IMR-90 (cell line): ENCODE measurements around the gene GALNT17. TPM values are rescaled to one million over a fixed set of nuclear protein-coding genes. Genes with fewer than 3 reads are reported as not detected.

Experiments
- ATAC-seq: fragments of 200-7000 bp; cut with Tn5 transposase; 2 replicates; pipeline ENCODE4 v1.9.1; 2020; ENCODE audit warnings: low read depth, mild to moderate bottlenecking, moderate library complexity
- BruUV-seq: library from RNA; stranded (reverse); fragments of 400-500 nt; replicated peaks from 2 replicates; lab custom pipeline; 2021; lab: Mats Ljungman, UMichigan
- CTCF ChIA-PET: fragments of 300-600 bp; formaldehyde crosslinking; extraction: SDS; loops from one replicate; lab custom pipeline; 2021; ENCODE audit warnings: antibody characterized with exemption; lab: Yijun Ruan, JAX
- POLR2A ChIA-PET: fragments of 300-600 bp; sonication (Branson Sonifier 250); formaldehyde crosslinking; loops from one replicate; lab custom pipeline; 2022; ENCODE audit warnings: antibody characterized with exemption; ENCODE audit not compliant: unreplicated experiment; lab: Charles Lee
- DNase-seq: peaks from one replicate; pipeline ENCODE4 v3.0.0; 2013
- H2AFZ ChIP-seq: replicated peaks from 2 replicates; pipeline ENCODE3; 2013; ENCODE audit warnings: low read length, mild to moderate bottlenecking; ENCODE audit not compliant: poor library complexity
- H2AK5ac ChIP-seq: 2 replicates; pipeline ENCODE4 v1.6.1; 2013; ENCODE audit warnings: low read depth, low read length, inconsistent platforms
- H2AK9ac ChIP-seq: replicated peaks from 2 replicates; pipeline ENCODE3; 2013; ENCODE audit warnings: mild to moderate bottlenecking, low read depth, low read length, moderate library complexity; ENCODE audit not compliant: poor library complexity
- H2BK120ac ChIP-seq: 2 replicates; pipeline ENCODE4 v1.6.1; 2013; ENCODE audit warnings: low read depth, low read length, inconsistent platforms
- H2BK15ac ChIP-seq: 3 replicates; pipeline ENCODE4 v1.6.1; 2013; ENCODE audit warnings: low read depth, low read length, inconsistent platforms
- H2BK20ac ChIP-seq: 2 replicates; pipeline ENCODE4 v1.6.1; 2013; ENCODE audit warnings: low read depth, mild to moderate bottlenecking, inconsistent platforms, low read length, moderate library complexity
- H2BK5ac ChIP-seq: 2 replicates; pipeline ENCODE4 v1.6.1; 2013; ENCODE audit warnings: mild to moderate bottlenecking, low read depth, low read length, inconsistent platforms; ENCODE audit not compliant: poor library complexity, severe bottlenecking
- H3K14ac ChIP-seq: replicated peaks from 2 replicates; pipeline ENCODE4 v1.6.1; 2013; ENCODE audit warnings: low read depth, low read length, inconsistent platforms
- H3K18ac ChIP-seq: 2 replicates; pipeline ENCODE4 v1.6.1; 2013; ENCODE audit warnings: low read depth, low read length, control low read depth
- H3K23ac ChIP-seq: 2 replicates; pipeline ENCODE4 v1.6.1; 2013; ENCODE audit warnings: low read depth, low read length, inconsistent platforms
- H3K27ac ChIP-seq: 2 replicates; pipeline ENCODE4 v1.5.1; 2013; ENCODE audit warnings: mild to moderate bottlenecking, control low read depth, low read length; ENCODE audit not compliant: insufficient read depth
- H3K27me3 ChIP-seq: 2 replicates; pipeline ENCODE4 v1.6.1; 2013; ENCODE audit warnings: low read length; ENCODE audit not compliant: control insufficient read depth, insufficient read depth
- H3K36me3 ChIP-seq: 2 replicates; pipeline ENCODE4 v1.6.1; 2013; ENCODE audit warnings: low read length, mixed read lengths; ENCODE audit not compliant: control insufficient read depth, insufficient read depth
- H3K4ac ChIP-seq: 2 replicates; pipeline ENCODE4 v1.6.1; 2013; ENCODE audit warnings: low read depth, low read length, inconsistent platforms
- H3K4me1 ChIP-seq: 2 replicates; pipeline ENCODE4 v1.6.1; 2013; ENCODE audit warnings: low read length, mixed read lengths; ENCODE audit not compliant: control insufficient read depth, insufficient read depth
- H3K4me2 ChIP-seq: 2 replicates; pipeline ENCODE4 v1.6.1; 2013; ENCODE audit warnings: low read depth, mild to moderate bottlenecking, control low read depth, low read length, moderate library complexity
- H3K4me3 ChIP-seq: 2 replicates; pipeline ENCODE4 v1.5.1; 2013; ENCODE audit warnings: low read depth, mild to moderate bottlenecking, control low read depth, low read length, moderate library complexity; ENCODE audit not compliant: insufficient read depth
- H3K56ac ChIP-seq: 2 replicates; pipeline ENCODE4 v1.6.1; 2013; ENCODE audit warnings: low read length, inconsistent platforms; ENCODE audit not compliant: insufficient read depth; ENCODE audit errors: extremely low read depth
- H3K79me1 ChIP-seq, 2 experiments: 2 replicates each; pipeline ENCODE4 v1.6.1; 2013; ENCODE audit warnings: low read length in 2 of 2, inconsistent platforms in 1 of 2, low read depth in 1 of 2
- H3K9ac ChIP-seq: 2 replicates; pipeline ENCODE4 v1.6.1; 2013; ENCODE audit warnings: low read depth, low read length, control low read depth
- H3K9me1 ChIP-seq: 2 replicates; pipeline ENCODE4 v1.6.1; 2013; ENCODE audit warnings: low read length, inconsistent platforms; ENCODE audit not compliant: insufficient read depth
- H3K9me3 ChIP-seq: 2 replicates; pipeline ENCODE4 v1.6.1; 2013; ENCODE audit warnings: low read length; ENCODE audit not compliant: control insufficient read depth, insufficient read depth
- H4K20me1 ChIP-seq: 2 replicates; pipeline ENCODE4 v1.6.1; 2013; ENCODE audit warnings: low read length, inconsistent platforms; ENCODE audit not compliant: insufficient read depth
- H4K5ac ChIP-seq: 2 replicates; pipeline ENCODE4 v1.6.1; 2013; ENCODE audit warnings: mild to moderate bottlenecking, low read depth, low read length, control low read depth
- H4K8ac ChIP-seq, 2 experiments: 2 replicates each; pipeline ENCODE4 v1.6.1; 2013; ENCODE audit warnings: low read depth in 2 of 2, low read length in 2 of 2, control low read depth in 1 of 2, inconsistent platforms in 1 of 2
- H4K91ac ChIP-seq: 2 replicates; pipeline ENCODE4 v1.6.1; 2013; ENCODE audit warnings: low read depth, low read length, inconsistent platforms; ENCODE audit not compliant: insufficient read depth
- CEBPB ChIP-seq: IDR thresholded peaks from 2 replicates; pipeline ENCODE4 v1.6.1; 2012; ENCODE audit warnings: low read depth, low read length, improper control_type of control experiment
- CHD1 ChIP-seq: IDR thresholded peaks from 2 replicates; pipeline ENCODE4 v1.6.1; 2012; ENCODE audit warnings: low read depth, low read length, improper control_type of control experiment
- MAFK ChIP-seq: IDR thresholded peaks from 2 replicates; pipeline ENCODE4 v1.6.1; 2012; ENCODE audit warnings: low read depth, low read length, improper control_type of control experiment
- MXI1 ChIP-seq: IDR thresholded peaks from 2 replicates; pipeline ENCODE4 v1.6.1; 2012; ENCODE audit warnings: low read depth, mild to moderate bottlenecking, low read length, moderate library complexity, borderline replicate concordance
- NFE2L2 ChIP-seq: fragments of 150-350 bp; IDR thresholded peaks from 2 replicates; pipeline ENCODE4 v1.6.1; 2016; ENCODE audit warnings: low read depth, mild to moderate bottlenecking, low read length
- POLR2A ChIP-seq: IDR thresholded peaks from 2 replicates; pipeline ENCODE4 v1.6.1; 2012; ENCODE audit warnings: mild to moderate bottlenecking, low read depth, low read length
- RAD21 ChIP-seq: IDR thresholded peaks from 2 replicates; pipeline ENCODE4 v1.6.1; 2012; ENCODE audit warnings: low read length, improper control_type of control experiment
- RCOR1 ChIP-seq: IDR thresholded peaks from 2 replicates; pipeline ENCODE4 v1.6.1; 2012; ENCODE audit warnings: mild to moderate bottlenecking, low read length, improper control_type of control experiment; ENCODE audit not compliant: insufficient replicate concordance
- RFX5 ChIP-seq: IDR thresholded peaks from 2 replicates; pipeline ENCODE4 v1.8.0; 2012; ENCODE audit warnings: low read depth, mild to moderate bottlenecking, low read length, moderate library complexity
- SMC3 ChIP-seq: fragments of 150-350 bp; IDR thresholded peaks from 2 replicates; pipeline ENCODE4 v1.6.1; 2016; ENCODE audit warnings: low read depth, mild to moderate bottlenecking, antibody characterized with exemption, low read length, moderate library complexity
- WGBS, 2 experiments: methylation state at CpG; one replicate each; pipeline versions ENCODE4 v1.1.5 to v1.1.7; 2013; ENCODE audit warnings: missing lambda C conversion rate in 2 of 2; ENCODE audit not compliant: insufficient read length in 1 of 2; ENCODE audit errors: extremely low coverage in 2 of 2; 5-methylcytosine and 5-hydroxymethylcytosine counted together
- dilution Hi-C: fragments of 300-500 bp; cut with HindIII; formaldehyde crosslinking; loops from one replicate; pipeline ENCODE4 v1.14.3; 2018; ENCODE audit warnings: low sequenced_read_pairs; ENCODE audit not compliant: unreplicated experiment
- in situ Hi-C: fragments of 300-500 bp; cut with MboI; formaldehyde crosslinking; loops from 3 replicates; pipeline ENCODE4 v1.14.3; 2019; ENCODE audit warnings: low sequenced_read_pairs, inconsistent platforms, mixed read lengths
- intact Hi-C: fragments of 100-400 bp; cut with micrococcal nuclease; formaldehyde crosslinking; loops from 2 replicates; pipeline ENCODE4 v1.10.0; 2022
- polyA plus RNA-seq, 3 experiments: library from polyadenylated mRNA; depleted of rRNA; stranded (reverse); fragments of >200 nt; gene quantifications; 2 replicates each; pipeline ENCODE4 v1.2.3, GENCODE V29; 2012; ENCODE audit warnings: low replicate concordance in 1 of 3
- total RNA-seq: library from RNA; depleted of rRNA; stranded (reverse); fragments of >200 nt; gene quantifications from 2 replicates; pipeline ENCODE4 v1.2.3, GENCODE V29; 2012
- TF ChIP-seq, protein P1 (sequence below): fragments of 150-350 bp; IDR thresholded peaks from 2 replicates; pipeline ENCODE4 v1.6.1; 2017; ENCODE audit warnings: mild to moderate bottlenecking, antibody characterized with exemption, low read length, low read depth
- TF ChIP-seq, protein P2 (sequence below): fragments of 150-350 bp; IDR thresholded peaks from 2 replicates; pipeline ENCODE4 v1.6.1; 2016; ENCODE audit warnings: low read depth, mild to moderate bottlenecking, low read length, moderate library complexity, borderline replicate concordance

The GALNT17 gene
- total and polyA plus RNA-seq, 2 of the 4 experiments (the other 2 are of a cell fraction) = not detected

DNA sequence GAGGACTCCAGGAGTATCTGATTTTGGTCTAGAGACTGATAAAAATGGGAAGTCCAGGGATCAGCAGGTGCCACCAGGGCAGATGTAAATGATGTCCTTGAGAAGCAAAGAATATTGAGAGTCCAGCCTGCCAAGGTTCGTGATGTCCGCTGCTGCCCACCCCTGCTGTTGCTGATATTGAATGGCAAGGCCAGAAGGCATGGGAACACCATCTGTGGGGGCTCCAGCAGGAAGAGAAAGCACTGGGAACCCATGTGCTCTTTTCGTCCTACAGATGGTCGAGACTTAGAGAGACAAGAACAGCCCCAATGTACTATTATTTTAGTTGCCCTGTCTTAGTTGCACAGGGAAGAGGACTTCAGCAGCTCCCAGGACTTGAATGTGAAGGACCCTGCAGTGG is 363.9 kb downstream of the GALNT17 start:
- H2BK5ac ChIP-seq = no peak overlapping the region
- CTCF ChIA-PET = no interaction called here
- no peak overlapping the region for H2AK5ac ChIP-seq
- in situ Hi-C loops = no loop called here
- no peak overlapping the region for H2BK20ac ChIP-seq
- ATAC-seq (no peak), DNase-seq (no peak)
- no peak overlapping the region for H3K9ac ChIP-seq
- peaks cover 29% of the 10 kb centered on the region; the same call in 1 of the 2 replicates for H3K9me3 ChIP-seq
- no peak overlapping the region for H3K14ac ChIP-seq
- H3K4me1 ChIP-seq = no peaks in the 10 kb centered on the region
- H3K9me1 ChIP-seq = no peaks in the 10 kb centered on the region
- H3K23ac ChIP-seq = no peak overlapping the region
- POLR2A ChIA-PET = no interaction called here
- no peak overlapping the region for H4K8ac ChIP-seq
- no peak overlapping the region for H3K4ac ChIP-seq
- no peak overlapping the region for H4K5ac ChIP-seq
- H3K27ac ChIP-seq = no peak overlapping the region
- no TSS peak for BruUV-seq
- H3K4me2 ChIP-seq = no peak overlapping the region
- intact Hi-C loops = no loop called here
- no CpG with 5 or more reads among the region's 4 CpGs for WGBS, 2 experiments
- H3K4me3 ChIP-seq = no peak overlapping the region
- H3K79me1 ChIP-seq = no peaks in the 10 kb centered on the region
- no peak overlapping the region for H3K56ac ChIP-seq
- no peak overlapping the region for H4K91ac ChIP-seq
- H3K36me3 ChIP-seq = no peaks in the 10 kb centered on the region
- no peak overlapping the region for H2BK120ac ChIP-seq
- no peaks in the 10 kb centered on the region for H3K27me3 ChIP-seq
- H3K18ac ChIP-seq = no peak overlapping the region
- H2BK15ac ChIP-seq = no peak overlapping the region
- no peak overlapping the region for H2AFZ ChIP-seq
- H4K20me1 ChIP-seq = no peaks in the 10 kb centered on the region
- TF ChIP-seq POLR2A = no peak
- TF ChIP-seq CHD1 = no peak
- no peak for TF ChIP-seq RCOR1
- TF ChIP-seq MAFK = no peak
- TF ChIP-seq, protein P1, sequence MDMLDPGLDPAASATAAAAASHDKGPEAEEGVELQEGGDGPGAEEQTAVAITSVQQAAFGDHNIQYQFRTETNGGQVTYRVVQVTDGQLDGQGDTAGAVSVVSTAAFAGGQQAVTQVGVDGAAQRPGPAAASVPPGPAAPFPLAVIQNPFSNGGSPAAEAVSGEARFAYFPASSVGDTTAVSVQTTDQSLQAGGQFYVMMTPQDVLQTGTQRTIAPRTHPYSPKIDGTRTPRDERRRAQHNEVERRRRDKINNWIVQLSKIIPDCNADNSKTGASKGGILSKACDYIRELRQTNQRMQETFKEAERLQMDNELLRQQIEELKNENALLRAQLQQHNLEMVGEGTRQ = no peak
- TF ChIP-seq RAD21 = no peak
- TF ChIP-seq, protein P2, sequence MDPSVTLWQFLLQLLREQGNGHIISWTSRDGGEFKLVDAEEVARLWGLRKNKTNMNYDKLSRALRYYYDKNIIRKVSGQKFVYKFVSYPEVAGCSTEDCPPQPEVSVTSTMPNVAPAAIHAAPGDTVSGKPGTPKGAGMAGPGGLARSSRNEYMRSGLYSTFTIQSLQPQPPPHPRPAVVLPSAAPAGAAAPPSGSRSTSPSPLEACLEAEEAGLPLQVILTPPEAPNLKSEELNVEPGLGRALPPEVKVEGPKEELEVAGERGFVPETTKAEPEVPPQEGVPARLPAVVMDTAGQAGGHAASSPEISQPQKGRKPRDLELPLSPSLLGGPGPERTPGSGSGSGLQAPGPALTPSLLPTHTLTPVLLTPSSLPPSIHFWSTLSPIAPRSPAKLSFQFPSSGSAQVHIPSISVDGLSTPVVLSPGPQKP = no peak
- TF ChIP-seq SMC3 = no peak
- TF ChIP-seq NFE2L2 = no peak
- no peak for TF ChIP-seq CEBPB
- TF ChIP-seq MXI1 = no peak
- TF ChIP-seq RFX5 = no peak
- H2AK9ac ChIP-seq = no peak overlapping the region
- dilution Hi-C loops = no loop called here
